GM12878 (cell line): ENCODE data around the gene VTA1. TPM values are rescaled to one million over a fixed set of nuclear protein-coding genes. Genes with fewer than 3 reads are reported as not detected.

Source experiments
- ATAC-seq: fragments of 200-7000 bp; cut with Tn5 transposase; 3 replicates; pipeline ENCODE4 v1.9.1; 2020; ENCODE audit warnings: mild to moderate bottlenecking, moderate library complexity
- BruUV-seq: library from RNA; stranded (reverse); fragments of 400-500 nt; replicated peaks from 2 replicates; lab custom pipeline; 2021; lab: Mats Ljungman, UMichigan
- CTCF ChIA-PET: fragments of 300-600 bp; sonication (Branson Sonifier 250); formaldehyde crosslinking; extraction: SDS; loops from one replicate; lab custom pipeline; 2021; ENCODE audit warnings: inconsistent platforms; lab: Yijun Ruan, JAX
- POLR2A ChIA-PET: fragments of 350-600 bp; formaldehyde crosslinking; extraction: SDS; loops from one replicate; lab custom pipeline; 2021; ENCODE audit warnings: inconsistent platforms; lab: Charles Lee
- RAD21 ChIA-PET: fragments of 300-600 bp; sonication (Branson Sonifier 250); formaldehyde crosslinking; loops from one replicate; lab custom pipeline; 2023; ENCODE audit warnings: antibody characterized with exemption; ENCODE audit not compliant: unreplicated experiment; lab: Charles Lee
- SMC1A ChIA-PET: fragments of 300-600 bp; sonication (Branson Sonifier 250); formaldehyde crosslinking; loops from one replicate; lab custom pipeline; 2023; ENCODE audit not compliant: unreplicated experiment, uncharacterized antibody; lab: Charles Lee
- DNase-seq: peaks from one replicate; pipeline ENCODE4 v3.0.0-alpha.2; 2011; ENCODE audit warnings: low read depth, low spot score
- FAIRE-seq: peaks from 3 replicates; lab custom pipeline; 2011; peaks lifted over from hg19 to GRCh38; lab: Jason Lieb, UNC
- H2AFZ ChIP-seq: 2 replicates; pipeline ENCODE4 v1.6.0; 2011; ENCODE audit warnings: low read depth, low read length, control low read depth; ENCODE audit not compliant: control insufficient read depth
- H3K27ac ChIP-seq: 2 replicates; pipeline ENCODE4 v1.5.1; 2011; ENCODE audit warnings: control low read depth; ENCODE audit not compliant: control insufficient read depth, insufficient read depth
- H3K27me3 ChIP-seq, 2 experiments: replicated peaks in 1 of 2; 2 replicates each; pipeline versions ENCODE4 v1.6.0 to v1.6.1; 2011; ENCODE audit warnings: low read length in 1 of 2; ENCODE audit not compliant: control insufficient read depth in 2 of 2, insufficient read depth in 2 of 2
- H3K36me3 ChIP-seq, 2 experiments: 2 replicates each; pipeline ENCODE4 v1.5.1; 2011; ENCODE audit warnings: low read length in 1 of 2; ENCODE audit not compliant: control insufficient read depth in 2 of 2, insufficient read depth in 2 of 2
- H3K4me1 ChIP-seq: 2 replicates; pipeline ENCODE4 v1.6.1; 2011; ENCODE audit warnings: mild to moderate bottlenecking, low read length, moderate library complexity, mixed read lengths; ENCODE audit not compliant: control insufficient read depth, insufficient read depth
- H3K4me2 ChIP-seq: 2 replicates; pipeline ENCODE4 v1.6.0; 2011; ENCODE audit warnings: control low read depth; ENCODE audit not compliant: control insufficient read depth, insufficient read depth
- H3K4me3 ChIP-seq: fragments of 200-600 bp; sonication (generic); 2 replicates; pipeline ENCODE4 v1.5.1; 2016
- H3K79me2 ChIP-seq: 2 replicates; pipeline ENCODE4 v1.6.0; 2011; ENCODE audit warnings: low read length; ENCODE audit not compliant: control insufficient read depth, insufficient read depth
- H3K9ac ChIP-seq: 2 replicates; pipeline ENCODE4 v1.8.0; 2011; ENCODE audit warnings: low read length, control low read depth, mixed read lengths; ENCODE audit not compliant: control insufficient read depth, insufficient read depth
- H3K9me3 ChIP-seq: replicated peaks from 3 replicates; pipeline ENCODE4 v1.5.1; 2011; ENCODE audit warnings: mild to moderate bottlenecking, low read length; ENCODE audit not compliant: control insufficient read depth, insufficient read depth
- H4K20me1 ChIP-seq: 2 replicates; pipeline ENCODE4 v1.6.0; 2011; ENCODE audit not compliant: control insufficient read depth, insufficient read depth
- CBX3 ChIP-seq: fragments of 200-600 bp; sonication (generic); IDR thresholded peaks from 2 replicates; pipeline ENCODE4 v1.6.1; 2016; ENCODE audit warnings: low read depth, borderline replicate concordance
- CEBPZ ChIP-seq: fragments of 150-350 bp; IDR thresholded peaks from 2 replicates; pipeline ENCODE4 v1.6.1; 2016; ENCODE audit warnings: low read depth, low read length
- CHD1 ChIP-seq: IDR thresholded peaks from 2 replicates; pipeline ENCODE4 v1.6.1; 2012; ENCODE audit warnings: low read depth, low read length, improper control_type of control experiment
- CHD4 ChIP-seq: fragments of 200-600 bp; sonication (generic); IDR thresholded peaks from 2 replicates; pipeline ENCODE4 v1.6.1; 2016; ENCODE audit warnings: mild to moderate bottlenecking
- DPF2 ChIP-seq: fragments of 450-650 bp; IDR thresholded peaks from 2 replicates; pipeline ENCODE4 v1.6.1; 2017; ENCODE audit warnings: mild to moderate bottlenecking
- EP300 ChIP-seq, 2 experiments: fragments of 150-350 bp in 1 of 2; IDR thresholded peaks; 2 replicates each; pipeline ENCODE4 v1.6.1; 2011 to 2012; ENCODE audit warnings: low read depth in 2 of 2, low read length in 2 of 2, borderline replicate concordance in 1 of 2, improper control_type of control experiment in 1 of 2, inconsistent platforms in 1 of 2; ENCODE audit not compliant: control insufficient read depth in 1 of 2
- IRF5 ChIP-seq: fragments of 450-650 bp; IDR thresholded peaks from 2 replicates; pipeline ENCODE4 v1.6.1; 2017; ENCODE audit warnings: borderline replicate concordance
- KLF5 ChIP-seq: fragments of 450-650 bp; IDR thresholded peaks from 2 replicates; pipeline ENCODE4 v1.6.1; 2014; ENCODE audit warnings: mild to moderate bottlenecking; ENCODE audit not compliant: partially characterized antibody
- PAX5 ChIP-seq: IDR thresholded peaks from 2 replicates; pipeline ENCODE4 v1.6.1; 2011; ENCODE audit warnings: low read depth, low read length, borderline replicate concordance
- PKNOX1 ChIP-seq: fragments of 450-650 bp; IDR thresholded peaks from 2 replicates; pipeline ENCODE4 v1.6.1; 2016; ENCODE audit warnings: mild to moderate bottlenecking
- POLR2A ChIP-seq: IDR thresholded peaks from 2 replicates; pipeline ENCODE4 v1.6.1; 2011; ENCODE audit warnings: low read depth, mild to moderate bottlenecking, low read length
- USF2 ChIP-seq: IDR thresholded peaks from 2 replicates; pipeline ENCODE4 v1.6.1; 2011; ENCODE audit warnings: low read depth, low read length, improper control_type of control experiment, borderline replicate concordance
- ZBED1 ChIP-seq: IDR thresholded peaks from 2 replicates; pipeline ENCODE4 v1.6.1; 2016; ENCODE audit warnings: borderline replicate concordance
- ZBTB4 ChIP-seq: fragments of 450-650 bp; formaldehyde crosslinking; IDR thresholded peaks from 2 replicates; pipeline ENCODE4 v1.4.0; 2022; ENCODE audit warnings: mild to moderate bottlenecking, moderate library complexity
- ZNF217 ChIP-seq: fragments of 450-650 bp; IDR thresholded peaks from 2 replicates; pipeline ENCODE4 v1.6.1; 2017; ENCODE audit warnings: antibody characterized with exemption, mild to moderate bottlenecking
- WGBS: methylation state at CpG from one replicate; pipeline ENCODE4 v1.1.6; 2016; ENCODE audit warnings: low lambda C conversion rate; ENCODE audit not compliant: insufficient replicate concordance, insufficient coverage; ENCODE audit errors: missing lambda C conversion rate; 5-methylcytosine and 5-hydroxymethylcytosine counted together
- in situ Hi-C: fragments of 300-500 bp; cut with MboI; formaldehyde crosslinking; loops from 9 replicates; pipeline ENCODE4 v1.14.3; 2018; ENCODE audit warnings: mixed read lengths
- intact Hi-C: fragments of 100-400 bp; cut with micrococcal nuclease; formaldehyde crosslinking; loops from one replicate; pipeline ENCODE4 v1.14.2; 2022; ENCODE audit not compliant: unreplicated experiment
- polyA plus RNA-seq, 11 experiments: library from polyadenylated mRNA; depleted of rRNA in 4 of 11; unstranded in 6 of 11; stranded (reverse) in 5 of 11; fragments of >200 nt; fragmentation: Nextera tagmentation in 4 of 11; fragmentation: Illumina TruSeq in 1 of 11; extraction: Ambion mirVana in 4 of 11; extraction: Trizol in 1 of 11; gene quantifications; 1 replicate in 1 of 11; 2 replicates in 10 of 11; pipeline versions ENCODE4 v1.2.1 to v1.2.3, GENCODE V29; 2011 to 2016; ENCODE audit warnings: inconsistent platforms in 2 of 11, missing spikeins in 2 of 11, low read depth in 1 of 11
- total RNA-seq, 4 experiments: library from RNA; depleted of rRNA in 3 of 4; stranded (reverse); fragments of >200 nt in 3 of 4; fragmentation: Illumina TruSeq in 1 of 4; extraction: Trizol in 1 of 4; gene quantifications; 2 replicates each; pipeline versions ENCODE4 v1.2.1 to v1.2.3, GENCODE V29; 2013 to 2021

Gene VTA1
- total and polyA plus RNA-seq, 10 of the 15 experiments (the other 5 are each of a cell fraction or from before 2014, with no cell fraction given) = 48.3 to 126 (median 90.7) TPM

- SMC1A ChIA-PET = no interaction called here
- RAD21 ChIA-PET = no interaction called here
- H3K9ac ChIP-seq = no peak overlapping the region
- BruUV-seq = no TSS peak
- DNase-seq (no peak), ATAC-seq (no peak), FAIRE-seq (no peak)
- no peaks in the 10 kb centered on the region for H3K79me2 ChIP-seq
- intact Hi-C loops (no loop called here), in situ Hi-C loops (no loop called here)
- H3K4me1 ChIP-seq = no peaks in the 10 kb centered on the region
- 95% methylated on average over 6 of the region's 6 CpGs for WGBS
- POLR2A ChIA-PET = no interaction called here
- H3K27ac ChIP-seq = no peak overlapping the region
- H3K36me3 ChIP-seq = peaks cover 2 to 9% of the 10 kb centered on the region in 2 experiments; a peak in 3 of 4 replicates
- H4K20me1 ChIP-seq = no peaks in the 10 kb centered on the region
- H3K9me3 ChIP-seq = no peaks in the 10 kb centered on the region; the same call in 2 of the 3 replicates
- H3K4me3 ChIP-seq = no peak overlapping the region
- no peak overlapping the region for H3K4me2 ChIP-seq
- H3K27me3 ChIP-seq = no peaks in the 10 kb centered on the region
- no peak overlapping the region for H2AFZ ChIP-seq
- CTCF ChIA-PET = interaction anchor here (0.9 kb wide), 1 partner anchor 19 kb away, joined by 3 read pairs; no protein-coding TSS in a partner anchor
- TF ChIP-seq ZBED1 (no peak), ZNF217 (no peak), PKNOX1 (no peak), CHD1 (no peak), IRF5 (no peak), CEBPZ (no peak), CHD4 (no peak), CBX3 (no peak), PAX5 (no peak), EP300 (IDR thresholded peaks at IDR 0.05; ENCODE audit: borderline replicate concordance in 1 of 2, control insufficient read depth in 1 of 2, low read depth in 2 of 2, low read length in 2 of 2) (no peak), ZBTB4 (CRISPR knock-in tag) (no peak), POLR2A (no peak), KLF5 (no peak), DPF2 (no peak), USF2 (no peak)
These were observed 27.6 kb downstream of the VTA1 start for GRCh38 chr6:142174703-142175102.
